ENCODE measurements around the gene MAPK8.

- no peak for TF ChIP-seq CTCF (IDR thresholded peaks at IDR 0.05; ENCODE audit: borderline replicate concordance, extremely low read depth, low read length, poor library complexity, severe bottlenecking)
- TF ChIP-seq EZH2 (IDR thresholded peaks at IDR 0.05; ENCODE audit: borderline replicate concordance, low read depth, low read length, severe bottlenecking), result no peak
Observed at GRCh38 chr10:48472501-48473069, 166.1 kb downstream of the MAPK8 start.

Data from DND-41 (cell line).